ENCODE results near the gene SPHKAP.

Gene SPHKAP

GRCh38 chr2:228037915-228038314, 143.6 kb downstream of the SPHKAP start:
- TF ChIP-seq CTCF (IDR thresholded peaks at IDR 0.05; ENCODE audit: low read length) (no peak), EZH2 (IDR thresholded peaks at IDR 0.05; ENCODE audit: borderline replicate concordance, low read length) (no peak)
- no peaks in the 10 kb centered on the region for H3K9me3 ChIP-seq (ENCODE audit: low read length)

GRCh38 chr2:228023619-228024018, 157.9 kb downstream of the SPHKAP start:
- Histone ChIP-seq H2AFZ (ENCODE audit: low read length) (no peak overlapping the region), H3K27me3 (ENCODE audit: insufficient read depth, low read length) (no peaks in the 10 kb centered on the region), H3K9me2 (ENCODE audit: low read depth, low read length) (no peaks in the 10 kb centered on the region), H4K20me1 (ENCODE audit: insufficient read depth, low read length) (no peaks in the 10 kb centered on the region), H3K4me2 (ENCODE audit: low read length) (no peak overlapping the region), H3K36me3 (ENCODE audit: insufficient read depth, low read length) (no peaks in the 10 kb centered on the region), H3F3A (ENCODE audit: insufficient read depth, low read length) (no peaks in the 10 kb centered on the region), H3K4me1 (ENCODE audit: insufficient read depth, low read length, severe bottlenecking) (no peaks in the 10 kb centered on the region), H3K9ac (ENCODE audit: low read length) (no peak overlapping the region), H3K4me3 (ENCODE audit: low read depth, low read length, poor library complexity, severe bottlenecking) (no peak overlapping the region), H3K27ac (ENCODE audit: low read depth, low read length, poor library complexity, severe bottlenecking) (no peak overlapping the region), H3K79me2 (ENCODE audit: insufficient read depth, low read length) (no peaks in the 10 kb centered on the region), H3K9me3 (ENCODE audit: low read length) (no peaks in the 10 kb centered on the region)
- no peak for TF ChIP-seq CTCF (IDR thresholded peaks at IDR 0.05; ENCODE audit: low read length)
- no peak for TF ChIP-seq EZH2 (IDR thresholded peaks at IDR 0.05; ENCODE audit: borderline replicate concordance, low read length)

More at GRCh38 chr2:228037915-228038314, 143.6 kb downstream of the SPHKAP start:
- H3K79me2 ChIP-seq (ENCODE audit: insufficient read depth, low read length): no peaks in the 10 kb centered on the region
- no peaks in the 10 kb centered on the region for H3K9me2 ChIP-seq (ENCODE audit: low read depth, low read length)
- H3K36me3 ChIP-seq (ENCODE audit: insufficient read depth, low read length): no peaks in the 10 kb centered on the region
- no peaks in the 10 kb centered on the region for H3F3A ChIP-seq (ENCODE audit: insufficient read depth, low read length)
- no peak overlapping the region for H3K27ac ChIP-seq (ENCODE audit: low read depth, low read length, poor library complexity, severe bottlenecking)
- H3K4me2 ChIP-seq (ENCODE audit: low read length): no peak overlapping the region
- no peaks in the 10 kb centered on the region for H3K4me1 ChIP-seq (ENCODE audit: insufficient read depth, low read length, severe bottlenecking)
- no peaks in the 10 kb centered on the region for H4K20me1 ChIP-seq (ENCODE audit: insufficient read depth, low read length)
- H3K27me3 ChIP-seq (ENCODE audit: insufficient read depth, low read length): no peaks in the 10 kb centered on the region
- H3K9ac ChIP-seq (ENCODE audit: low read length): no peak overlapping the region
- no peak overlapping the region for H2AFZ ChIP-seq (ENCODE audit: low read length)
- no peak overlapping the region for H3K4me3 ChIP-seq (ENCODE audit: low read depth, low read length, poor library complexity, severe bottlenecking)

- no peak overlapping the region for H3K4me3 ChIP-seq (ENCODE audit: low read depth, low read length, poor library complexity, severe bottlenecking)
- no peaks in the 10 kb centered on the region for H3K27me3 ChIP-seq (ENCODE audit: insufficient read depth, low read length)
- H3K27ac ChIP-seq (ENCODE audit: low read depth, low read length, poor library complexity, severe bottlenecking): no peak overlapping the region
- no peak overlapping the region for H3K4me2 ChIP-seq (ENCODE audit: low read length)
- no peaks in the 10 kb centered on the region for H3K9me2 ChIP-seq (ENCODE audit: low read depth, low read length)
- no peak overlapping the region for H3K9ac ChIP-seq (ENCODE audit: low read length)
- no peaks in the 10 kb centered on the region for H3F3A ChIP-seq (ENCODE audit: insufficient read depth, low read length)
- no peaks in the 10 kb centered on the region for H3K4me1 ChIP-seq (ENCODE audit: insufficient read depth, low read length, severe bottlenecking)
- no peaks in the 10 kb centered on the region for H3K9me3 ChIP-seq (ENCODE audit: low read length)
- no peak for TF ChIP-seq EZH2 (IDR thresholded peaks at IDR 0.05; ENCODE audit: borderline replicate concordance, low read length)
- no peak for TF ChIP-seq CTCF (IDR thresholded peaks at IDR 0.05; ENCODE audit: low read length)
- no peaks in the 10 kb centered on the region for H4K20me1 ChIP-seq (ENCODE audit: insufficient read depth, low read length)
- H3K79me2 ChIP-seq (ENCODE audit: insufficient read depth, low read length): no peaks in the 10 kb centered on the region
- no peaks in the 10 kb centered on the region for H3K36me3 ChIP-seq (ENCODE audit: insufficient read depth, low read length)
- H2AFZ ChIP-seq (ENCODE audit: low read length): no peak overlapping the region
Measured at GRCh38 chr2:228018311-228018710, 163.2 kb downstream of the SPHKAP start.
